Keratinocyte (primary cell): ENCODE data around the gene CCDC88B. TPM values are rescaled to one million over a fixed set of nuclear protein-coding genes. Genes with fewer than 3 reads are reported as not detected.
A peak's percentile ranks its signal among the peaks of the same experiment; 100 is the strongest.

Experiments
- DNase-seq: peaks from one replicate; pipeline ENCODE4 v3.0.0-alpha.2; 2011; ENCODE audit warnings: low read depth, missing footprints, low spot score
- FAIRE-seq: peaks from 2 replicates; lab custom pipeline; 2011; peaks lifted over from hg19 to GRCh38; lab: Jason Lieb, UNC
- H2AFZ ChIP-seq: 2 replicates; pipeline ENCODE4 v1.6.0; 2012; ENCODE audit warnings: low read length, control low read depth, inconsistent platforms; ENCODE audit not compliant: control insufficient read depth
- H3K27ac ChIP-seq: 2 replicates; pipeline ENCODE4 v1.5.1; 2011; ENCODE audit warnings: low read length; ENCODE audit not compliant: control insufficient read depth, insufficient read depth
- H3K27me3 ChIP-seq: 3 replicates; pipeline ENCODE4 v1.6.0; 2011; ENCODE audit warnings: low read length; ENCODE audit not compliant: control insufficient read depth, insufficient read depth; ENCODE audit errors: extremely low read depth
- H3K36me3 ChIP-seq, 2 experiments: 2 replicates in 1 of 2; 3 replicates in 1 of 2; pipeline ENCODE4 v1.5.1; 2011; ENCODE audit warnings: low read length in 2 of 2, mild to moderate bottlenecking in 1 of 2; ENCODE audit not compliant: control insufficient read depth in 2 of 2, insufficient read depth in 2 of 2; ENCODE audit errors: extremely low read depth in 1 of 2
- H3K4me1 ChIP-seq: 3 replicates; pipeline ENCODE4 v1.5.1; 2011; ENCODE audit warnings: low read length; ENCODE audit not compliant: control insufficient read depth, insufficient read depth; ENCODE audit errors: extremely low read depth
- H3K4me2 ChIP-seq: 3 replicates; pipeline ENCODE4 v1.6.0; 2011; ENCODE audit warnings: low read depth, low read length; ENCODE audit not compliant: control insufficient read depth, insufficient read depth; ENCODE audit errors: extremely low read depth
- H3K4me3 ChIP-seq, 3 experiments: fragments of 200-600 bp in 1 of 3; sonication (generic) in 1 of 3; 2 replicates in 2 of 3; 3 replicates in 1 of 3; pipeline ENCODE4 v1.5.1; 2011 to 2016; ENCODE audit warnings: low read length in 3 of 3, mild to moderate bottlenecking in 3 of 3, control low read depth in 2 of 3, inconsistent platforms in 1 of 3, low read depth in 1 of 3, mixed read lengths in 1 of 3, mixed run types in 1 of 3, moderate library complexity in 1 of 3; ENCODE audit not compliant: control insufficient read depth in 2 of 3, insufficient read depth in 2 of 3; ENCODE audit errors: extremely low read depth in 1 of 3
- H3K79me2 ChIP-seq: 2 replicates; pipeline ENCODE4 v1.6.0; 2012; ENCODE audit warnings: low read length; ENCODE audit not compliant: control insufficient read depth, insufficient read depth
- H3K9ac ChIP-seq: 3 replicates; pipeline ENCODE4 v1.6.0; 2011; ENCODE audit warnings: low read length; ENCODE audit not compliant: control insufficient read depth, insufficient read depth; ENCODE audit errors: extremely low read depth
- H3K9me1 ChIP-seq: 3 replicates; pipeline ENCODE4 v1.6.0; 2011; ENCODE audit warnings: low read length; ENCODE audit not compliant: control insufficient read depth, insufficient read depth; ENCODE audit errors: extremely low read depth
- H3K9me3 ChIP-seq: 2 replicates; pipeline ENCODE4 v1.5.1; 2012; ENCODE audit warnings: low read depth, low read length; ENCODE audit not compliant: control insufficient read depth
- H4K20me1 ChIP-seq: 3 replicates; pipeline ENCODE4 v1.6.0; 2011; ENCODE audit warnings: low read length; ENCODE audit not compliant: control insufficient read depth, insufficient read depth; ENCODE audit errors: extremely low read depth
- EZH2 ChIP-seq: IDR thresholded peaks from one replicate; pipeline ENCODE4 v1.6.1; 2012; ENCODE audit warnings: inconsistent platforms, mild to moderate bottlenecking, low read length, moderate library complexity
- dilution Hi-C: fragments of 300-500 bp; cut with MboI; formaldehyde crosslinking; loops from one replicate; pipeline ENCODE4 v1.7.0; 2020; ENCODE audit warnings: low sequenced_read_pairs; ENCODE audit not compliant: extremely low pct_ligation_motif_present
- polyA plus RNA-seq, 5 experiments: library from polyadenylated mRNA; depleted of rRNA in 3 of 5; stranded (reverse) in 3 of 5; stranded (forward) in 1 of 5; unstranded in 1 of 5; fragments of >200 nt; gene quantifications; 1 replicate in 1 of 5; 2 replicates in 3 of 5; 3 replicates in 1 of 5; pipeline versions ENCODE4 v1.2.1 to v1.2.3, GENCODE V29; 2011 to 2012; ENCODE audit warnings: missing spikeins in 2 of 5, low read depth in 1 of 5, low replicate concordance in 1 of 5
- TF ChIP-seq, protein P1 (sequence below), 3 experiments: IDR thresholded peaks in 1 of 3; conservative IDR thresholded peaks in 1 of 3; optimal IDR thresholded peaks in 1 of 3; 2 replicates in 2 of 3; 3 replicates in 1 of 3; pipeline versions ENCODE3 to v1.5.1; 2011; ENCODE audit warnings: low read length in 3 of 3, mild to moderate bottlenecking in 3 of 3, moderate library complexity in 2 of 3, control low read depth in 1 of 3, inconsistent platforms in 1 of 3; ENCODE audit not compliant: insufficient read depth in 2 of 3; ENCODE audit errors: extremely low read depth in 1 of 3

Gene CCDC88B
- polyA plus RNA-seq, 1 donor (not counting 4 experiments of a cell fraction or from before 2014, with no cell fraction given) = 3.7 TPM

DNA sequence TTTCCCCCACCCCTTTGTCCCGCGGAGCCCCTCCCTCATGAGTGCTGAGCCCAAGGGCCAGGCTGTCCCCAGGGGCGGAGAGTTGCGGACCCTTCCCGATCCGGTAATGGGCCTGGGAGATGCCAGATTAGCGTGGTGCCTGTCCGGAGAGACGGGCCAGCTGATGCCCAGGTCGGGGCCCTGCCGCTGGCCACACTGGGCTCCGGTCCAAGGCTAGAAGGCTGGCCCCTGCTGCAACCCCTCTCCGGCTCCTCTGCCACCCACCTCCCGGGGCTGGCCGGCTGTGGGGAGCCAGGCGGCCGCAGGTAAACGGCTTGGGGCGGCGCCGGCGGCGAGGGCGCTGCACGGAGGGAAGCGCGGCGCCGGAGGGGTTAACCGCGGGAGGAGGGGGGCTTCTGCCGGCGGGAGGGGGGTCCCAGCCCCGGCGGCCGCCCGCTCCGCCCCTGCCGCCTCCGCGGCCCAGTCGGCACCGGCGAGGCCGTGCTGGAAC is 48.7 kb upstream of the CCDC88B start, which contains the start of gene KCNK4:
Gene KCNK4, plus strand, starts transcription at position 41 of the 490 bp plus-strand sequence. CDS start 1,717 bp downstream, outside the sequence.
- H3K4me1 ChIP-seq = peaks cover 6% of the 10 kb centered on the region
- no peaks in the 10 kb centered on the region for H3K9me3 ChIP-seq
- no peak for DNase-seq
- peaks cover 34% of the 10 kb centered on the region for H3K27me3 ChIP-seq
- peaks cover 0 to 4% of the 10 kb centered on the region in 2 experiments for H3K36me3 ChIP-seq
- dilution Hi-C loops = no loop called here
- FAIRE-seq = no peak
- peak; percentile 58 for TF ChIP-seq EZH2
- TF ChIP-seq, protein P1, sequence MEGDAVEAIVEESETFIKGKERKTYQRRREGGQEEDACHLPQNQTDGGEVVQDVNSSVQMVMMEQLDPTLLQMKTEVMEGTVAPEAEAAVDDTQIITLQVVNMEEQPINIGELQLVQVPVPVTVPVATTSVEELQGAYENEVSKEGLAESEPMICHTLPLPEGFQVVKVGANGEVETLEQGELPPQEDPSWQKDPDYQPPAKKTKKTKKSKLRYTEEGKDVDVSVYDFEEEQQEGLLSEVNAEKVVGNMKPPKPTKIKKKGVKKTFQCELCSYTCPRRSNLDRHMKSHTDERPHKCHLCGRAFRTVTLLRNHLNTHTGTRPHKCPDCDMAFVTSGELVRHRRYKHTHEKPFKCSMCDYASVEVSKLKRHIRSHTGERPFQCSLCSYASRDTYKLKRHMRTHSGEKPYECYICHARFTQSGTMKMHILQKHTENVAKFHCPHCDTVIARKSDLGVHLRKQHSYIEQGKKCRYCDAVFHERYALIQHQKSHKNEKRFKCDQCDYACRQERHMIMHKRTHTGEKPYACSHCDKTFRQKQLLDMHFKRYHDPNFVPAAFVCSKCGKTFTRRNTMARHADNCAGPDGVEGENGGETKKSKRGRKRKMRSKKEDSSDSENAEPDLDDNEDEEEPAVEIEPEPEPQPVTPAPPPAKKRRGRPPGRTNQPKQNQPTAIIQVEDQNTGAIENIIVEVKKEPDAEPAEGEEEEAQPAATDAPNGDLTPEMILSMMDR (optimal IDR thresholded peaks at IDR 0.05 in 1 of 3, IDR thresholded peaks at IDR 0.05 in 1 of 3, conservative IDR thresholded peaks at IDR 0.05 in 1 of 3; ENCODE audit: extremely low read depth in 1 of 3, insufficient read depth in 2 of 3, low read length in 3 of 3) = no peak
- no peaks in the 10 kb centered on the region for H3K9me1 ChIP-seq
- no peaks in the 10 kb centered on the region for H4K20me1 ChIP-seq
- no peak within 1 kb of the TSS for H2AFZ ChIP-seq
- no peak within 1 kb of the TSS for H3K9ac ChIP-seq
- H3K79me2 ChIP-seq = no peaks in the 10 kb centered on the region
- H3K4me2 ChIP-seq = peak within 1 kb of the TSS; percentile 48
- peak within 1 kb of the TSS; percentile 8 to 34 (median 25) for H3K4me3 ChIP-seq
- no peak within 1 kb of the TSS for H3K27ac ChIP-seq

DNA sequence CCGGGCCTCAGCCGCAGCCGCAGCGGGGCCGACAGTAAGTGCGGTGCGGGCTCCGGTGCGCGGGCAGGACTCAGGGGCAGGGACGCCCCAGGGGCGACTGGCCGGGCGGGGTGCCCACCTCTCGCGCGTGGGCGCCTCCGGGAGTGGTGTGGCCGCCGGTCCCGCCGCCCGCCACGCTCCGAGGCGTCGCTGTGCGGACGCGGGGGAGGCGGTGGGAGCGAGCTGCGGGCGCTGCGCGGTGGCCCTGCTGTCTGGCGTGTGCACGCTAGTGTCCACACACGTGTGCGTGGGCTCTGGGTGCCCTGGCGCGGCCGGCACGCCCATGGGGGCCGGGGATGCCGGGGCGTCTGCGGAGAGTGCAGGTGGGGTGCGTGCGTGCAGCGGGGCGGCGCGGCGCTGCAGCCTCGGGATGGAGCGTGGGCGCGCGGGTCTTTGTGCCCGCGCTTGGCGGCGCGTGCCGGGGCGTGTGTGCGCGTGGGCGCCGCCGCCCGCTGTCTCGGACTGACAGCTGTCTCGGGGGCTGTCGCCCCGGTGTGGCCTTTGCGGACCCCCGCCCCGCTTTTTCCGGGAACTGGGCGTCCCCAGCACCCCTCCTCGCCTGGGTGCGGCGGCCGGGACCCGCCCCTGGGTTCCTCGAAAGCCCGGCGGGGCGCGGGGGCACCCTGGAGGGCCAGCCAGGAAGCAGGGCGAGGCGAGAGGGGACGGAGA is 48.1 kb upstream of the CCDC88B start:
- Histone ChIP-seq H4K20me1 (no peaks in the 10 kb centered on the region), H3K79me2 (no peaks in the 10 kb centered on the region), H3K36me3 (peaks cover 0 to 4% of the 10 kb centered on the region in 2 experiments), H3K27ac (no peak overlapping the region), H2AFZ (no peak overlapping the region), H3K9me1 (no peaks in the 10 kb centered on the region), H3K27me3 (peaks cover 39% of the 10 kb centered on the region), H3K4me2 (peak overlapping the region; percentile 48), H3K9me3 (no peaks in the 10 kb centered on the region), H3K4me3 (peak overlapping the region; percentile 8 to 34 (median 25)), H3K4me1 (peaks cover 6% of the 10 kb centered on the region), H3K9ac (no peak overlapping the region)
- DNase-seq (no peak), FAIRE-seq (no peak)
- dilution Hi-C loops = no loop called here
- peak; percentile 73 for TF ChIP-seq EZH2
- TF ChIP-seq, protein P1 (optimal IDR thresholded peaks at IDR 0.05 in 1 of 3, IDR thresholded peaks at IDR 0.05 in 1 of 3, conservative IDR thresholded peaks at IDR 0.05 in 1 of 3; ENCODE audit: extremely low read depth in 1 of 3, insufficient read depth in 2 of 3, low read length in 3 of 3) = no peak
